Measurements from ENCODE around the gene TMEM51.
A peak's percentile ranks its signal among the peaks of the same experiment; 100 is the strongest.

The TMEM51 gene

GRCh38 chr1:15196807-15197530, 43.4 kb downstream of the TMEM51 start:
- peak; percentile 66 for DNase-seq (ENCODE audit: low read depth, low spot score)

GRCh38 chr1:15197591-15198447, 44.3 kb downstream of the TMEM51 start:
- no peak for DNase-seq (ENCODE audit: low read depth, low spot score)

GRCh38 chr1:15198684-15199083, 45.1 kb downstream of the TMEM51 start:
- no peak for DNase-seq (ENCODE audit: low read depth, low spot score)

GRCh38 chr1:15201221-15201620, 47.7 kb downstream of the TMEM51 start:
- DNase-seq (ENCODE audit: low read depth, low spot score) = no peak

- DNase-seq (ENCODE audit: low read depth, low spot score) = no peak
These were observed 48.5 kb downstream of the TMEM51 start for GRCh38 chr1:15201849-15202551.

- DNase-seq (ENCODE audit: low read depth, low spot score) = no peak
These were observed 51.4 kb downstream of the TMEM51 start for GRCh38 chr1:15204931-15205330.

GRCh38 chr1:15205586-15206346, 52.2 kb downstream of the TMEM51 start:
- DNase-seq (ENCODE audit: low read depth, low spot score) = no peak

GRCh38 chr1:15206418-15207030, 53.0 kb downstream of the TMEM51 start:
- DNase-seq (ENCODE audit: low read depth, low spot score) = no peak

GRCh38 chr1:15207031-15207828, 53.7 kb downstream of the TMEM51 start:
- DNase-seq (ENCODE audit: low read depth, low spot score) = no peak

- DNase-seq (ENCODE audit: low read depth, low spot score) = no peak
These were observed 54.4 kb downstream of the TMEM51 start for GRCh38 chr1:15207829-15208429.

- no peak for DNase-seq (ENCODE audit: low read depth, low spot score)
These were observed 57.3 kb downstream of the TMEM51 start for GRCh38 chr1:15210651-15211375.

- DNase-seq (ENCODE audit: low read depth, low spot score) = no peak
These were observed 57.9 kb downstream of the TMEM51 start for GRCh38 chr1:15211424-15211823.

GRCh38 chr1:15212216-15212953, 58.8 kb downstream of the TMEM51 start:
- DNase-seq (ENCODE audit: low read depth, low spot score) = no peak

GRCh38 chr1:15212954-15213291, 59.4 kb downstream of the TMEM51 start:
- no peak for DNase-seq (ENCODE audit: low read depth, low spot score)

- peak; percentile 44 for DNase-seq (ENCODE audit: low read depth, low spot score)
These were observed 59.8 kb downstream of the TMEM51 start for GRCh38 chr1:15213341-15213821.

GRCh38 chr1:15214527-15214926, 61.0 kb downstream of the TMEM51 start:
- DNase-seq (ENCODE audit: low read depth, low spot score) = peak; percentile 95

GRCh38 chr1:15215116-15215515, 61.6 kb downstream of the TMEM51 start:
- DNase-seq (ENCODE audit: low read depth, low spot score) = no peak

GRCh38 chr1:15217654-15218053, 64.1 kb downstream of the TMEM51 start:
- no peak for DNase-seq (ENCODE audit: low read depth, low spot score)
